Measurements from ENCODE around the gene USP33.

DNA sequence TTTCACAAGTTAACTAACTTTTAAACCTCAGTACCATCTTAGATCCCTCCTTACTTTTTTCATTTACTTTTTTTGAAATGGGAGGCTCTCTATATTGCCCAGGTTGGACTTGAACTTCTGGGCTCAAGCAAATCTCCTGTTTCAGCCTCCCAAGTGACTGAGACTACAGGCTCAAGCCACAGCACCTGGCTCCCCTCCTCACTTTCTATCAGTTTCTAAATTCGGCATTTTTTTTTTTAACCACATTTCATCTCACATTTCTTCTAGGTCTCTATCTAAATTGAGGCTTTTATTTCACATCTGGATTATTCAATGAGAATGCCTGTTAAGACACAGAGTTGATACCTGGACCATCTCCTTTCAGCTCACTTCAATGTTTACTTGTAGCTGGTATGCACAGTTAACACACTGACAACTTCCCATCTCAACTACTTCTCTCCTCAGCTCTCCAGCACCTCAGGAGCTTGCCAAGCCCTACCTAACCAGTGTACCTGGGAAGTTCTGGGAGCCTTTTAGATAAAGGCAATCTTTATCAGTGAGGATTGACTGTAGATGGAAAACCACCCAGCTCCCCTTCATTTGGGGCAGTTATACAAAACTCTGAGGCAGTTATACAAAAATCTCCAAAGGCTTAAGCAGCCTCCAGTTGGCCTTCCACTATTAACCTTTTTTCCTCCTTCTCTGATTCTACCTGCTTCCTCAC, 3.4 kb downstream of the USP33 start:
- no peak for TF ChIP-seq GABPA (IDR thresholded peaks at IDR 0.05; ENCODE audit: low read depth)
- TF ChIP-seq, protein P1, sequence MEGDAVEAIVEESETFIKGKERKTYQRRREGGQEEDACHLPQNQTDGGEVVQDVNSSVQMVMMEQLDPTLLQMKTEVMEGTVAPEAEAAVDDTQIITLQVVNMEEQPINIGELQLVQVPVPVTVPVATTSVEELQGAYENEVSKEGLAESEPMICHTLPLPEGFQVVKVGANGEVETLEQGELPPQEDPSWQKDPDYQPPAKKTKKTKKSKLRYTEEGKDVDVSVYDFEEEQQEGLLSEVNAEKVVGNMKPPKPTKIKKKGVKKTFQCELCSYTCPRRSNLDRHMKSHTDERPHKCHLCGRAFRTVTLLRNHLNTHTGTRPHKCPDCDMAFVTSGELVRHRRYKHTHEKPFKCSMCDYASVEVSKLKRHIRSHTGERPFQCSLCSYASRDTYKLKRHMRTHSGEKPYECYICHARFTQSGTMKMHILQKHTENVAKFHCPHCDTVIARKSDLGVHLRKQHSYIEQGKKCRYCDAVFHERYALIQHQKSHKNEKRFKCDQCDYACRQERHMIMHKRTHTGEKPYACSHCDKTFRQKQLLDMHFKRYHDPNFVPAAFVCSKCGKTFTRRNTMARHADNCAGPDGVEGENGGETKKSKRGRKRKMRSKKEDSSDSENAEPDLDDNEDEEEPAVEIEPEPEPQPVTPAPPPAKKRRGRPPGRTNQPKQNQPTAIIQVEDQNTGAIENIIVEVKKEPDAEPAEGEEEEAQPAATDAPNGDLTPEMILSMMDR (IDR thresholded peaks at IDR 0.05; ENCODE audit: insufficient read depth, low read length) = no peak
- TF ChIP-seq POLR2AphosphoS5 (IDR thresholded peaks at IDR 0.05; ENCODE audit: low read depth) = no peak
- TF ChIP-seq SPI1 (IDR thresholded peaks at IDR 0.05; ENCODE audit: borderline replicate concordance, low read depth) = no peak

Measured in HL-60 (cell line).